ENCODE data around the gene TVP23A.

TVP23A gene

GRCh38 chr16:10850478-10850850 is 31.9 kb upstream of the TVP23A start:
- TF ChIP-seq MYC (IDR thresholded peaks at IDR 0.05; ENCODE audit: low read depth, low read length) (no peak), MAX (IDR thresholded peaks at IDR 0.05; ENCODE audit: low read depth, low read length) (no peak), POLR2A (IDR thresholded peaks at IDR 0.05; ENCODE audit: extremely low read depth, insufficient read length) (no peak), CTCF (IDR thresholded peaks at IDR 0.05; ENCODE audit: low read depth, low read length) (no peak)
- DNase-seq (ENCODE audit: low read depth), result no peak
- H3K4me3 ChIP-seq (ENCODE audit: low read depth, low read length), result no peak overlapping the region

- TF ChIP-seq MAX (IDR thresholded peaks at IDR 0.05; ENCODE audit: low read depth, low read length), result no peak
- no peak for TF ChIP-seq POLR2A (IDR thresholded peaks at IDR 0.05; ENCODE audit: extremely low read depth, insufficient read length)
- TF ChIP-seq MYC (IDR thresholded peaks at IDR 0.05; ENCODE audit: low read depth, low read length), result no peak
- TF ChIP-seq CTCF (IDR thresholded peaks at IDR 0.05; ENCODE audit: low read depth, low read length), result no peak
- no peak for DNase-seq (ENCODE audit: low read depth)
- H3K4me3 ChIP-seq (ENCODE audit: low read depth, low read length), result no peak overlapping the region
Observed at GRCh38 chr16:10849736-10850477, 31.3 kb upstream of the TVP23A start.

GRCh38 chr16:10847176-10847575 is 28.6 kb upstream of the TVP23A start:
- H3K4me3 ChIP-seq (ENCODE audit: low read depth, low read length), result no peak overlapping the region
- TF ChIP-seq MYC (IDR thresholded peaks at IDR 0.05; ENCODE audit: low read depth, low read length), result no peak
- no peak for TF ChIP-seq CTCF (IDR thresholded peaks at IDR 0.05; ENCODE audit: low read depth, low read length)
- TF ChIP-seq MAX (IDR thresholded peaks at IDR 0.05; ENCODE audit: low read depth, low read length), result no peak
- TF ChIP-seq POLR2A (IDR thresholded peaks at IDR 0.05; ENCODE audit: extremely low read depth, insufficient read length), result no peak
- DNase-seq (ENCODE audit: low read depth), result peak; percentile 9

GRCh38 chr16:10846213-10846998 is 27.8 kb upstream of the TVP23A start:
- H3K4me3 ChIP-seq (ENCODE audit: low read depth, low read length), result no peak overlapping the region
- DNase-seq (ENCODE audit: low read depth), result peak; percentile 15
- TF ChIP-seq POLR2A (IDR thresholded peaks at IDR 0.05; ENCODE audit: extremely low read depth, insufficient read length) (no peak), MYC (IDR thresholded peaks at IDR 0.05; ENCODE audit: low read depth, low read length) (no peak), MAX (IDR thresholded peaks at IDR 0.05; ENCODE audit: low read depth, low read length) (no peak), CTCF (IDR thresholded peaks at IDR 0.05; ENCODE audit: low read depth, low read length) (no peak)

- DNase-seq (ENCODE audit: low read depth), result no peak
- H3K4me3 ChIP-seq (ENCODE audit: low read depth, low read length), result no peak overlapping the region
- TF ChIP-seq MYC (IDR thresholded peaks at IDR 0.05; ENCODE audit: low read depth, low read length), result no peak
- TF ChIP-seq CTCF (IDR thresholded peaks at IDR 0.05; ENCODE audit: low read depth, low read length), result no peak
- TF ChIP-seq POLR2A (IDR thresholded peaks at IDR 0.05; ENCODE audit: extremely low read depth, insufficient read length), result no peak
Observed at GRCh38 chr16:10840703-10841102, 22.1 kb upstream of the TVP23A start.

All from NB4 (cell line).